Measurements from ENCODE around the gene PARD6G. TPM values are rescaled to one million over a fixed set of nuclear protein-coding genes. Genes with fewer than 3 reads are reported as not detected.

The PARD6G gene
- total and polyA plus RNA-seq, 8 donors = 0.42 to 2.2 (median 1.2) TPM

DNA sequence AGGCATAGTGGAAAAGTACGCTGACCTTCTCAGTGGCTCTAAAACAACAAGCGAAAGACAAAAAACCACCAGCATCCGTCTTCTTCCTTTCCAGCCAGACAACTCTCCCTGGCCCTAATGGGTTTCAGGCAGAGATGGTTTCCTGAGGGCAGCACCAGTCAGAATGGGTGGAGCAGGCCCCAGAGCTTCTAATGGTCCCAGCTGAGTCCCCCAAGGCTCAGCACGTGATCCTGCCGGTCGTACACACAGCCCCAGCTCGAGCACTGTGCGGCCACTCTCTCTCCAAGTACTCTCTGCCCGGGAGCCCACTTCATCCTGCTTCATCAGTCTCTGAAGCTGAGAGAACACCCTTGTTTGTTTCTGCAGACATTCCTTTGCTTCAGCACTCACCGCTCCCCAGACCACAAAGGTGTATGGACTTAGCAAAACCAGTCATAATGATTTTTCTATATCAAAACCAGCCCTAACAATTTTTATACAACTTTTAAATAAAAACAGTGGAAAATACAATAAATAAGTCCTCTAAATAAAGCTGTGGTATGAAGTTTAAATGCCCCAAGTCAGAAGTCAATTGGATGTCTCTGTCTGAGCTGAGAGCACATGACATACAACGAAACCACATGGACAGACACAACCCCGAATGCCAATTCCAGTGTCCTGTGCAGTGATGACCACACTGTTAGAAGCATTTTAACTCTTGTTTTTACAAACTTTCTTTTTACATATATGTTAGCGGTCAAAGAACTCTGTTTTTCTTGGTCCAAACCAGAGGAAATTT lies 63.9 kb downstream of the PARD6G start:
- FAIRE-seq (no peak), DNase-seq (no peak), ATAC-seq (no peak)
- Histone ChIP-seq H3K4me1 (no peaks in the 10 kb centered on the region), H3K27ac (no peak overlapping the region), H3K4me3 (no peak overlapping the region), H3K27me3 (no peaks in the 10 kb centered on the region), H3K9me3 (no peaks in the 10 kb centered on the region), H3K36me3 (no peaks in the 10 kb centered on the region)
- 81 to 85% methylated on average over 13 of the region's 13 CpGs for WGBS, 2 donors
- intact Hi-C loops (cut with DNase I) = no loop called here
- TF ChIP-seq, protein P1, sequence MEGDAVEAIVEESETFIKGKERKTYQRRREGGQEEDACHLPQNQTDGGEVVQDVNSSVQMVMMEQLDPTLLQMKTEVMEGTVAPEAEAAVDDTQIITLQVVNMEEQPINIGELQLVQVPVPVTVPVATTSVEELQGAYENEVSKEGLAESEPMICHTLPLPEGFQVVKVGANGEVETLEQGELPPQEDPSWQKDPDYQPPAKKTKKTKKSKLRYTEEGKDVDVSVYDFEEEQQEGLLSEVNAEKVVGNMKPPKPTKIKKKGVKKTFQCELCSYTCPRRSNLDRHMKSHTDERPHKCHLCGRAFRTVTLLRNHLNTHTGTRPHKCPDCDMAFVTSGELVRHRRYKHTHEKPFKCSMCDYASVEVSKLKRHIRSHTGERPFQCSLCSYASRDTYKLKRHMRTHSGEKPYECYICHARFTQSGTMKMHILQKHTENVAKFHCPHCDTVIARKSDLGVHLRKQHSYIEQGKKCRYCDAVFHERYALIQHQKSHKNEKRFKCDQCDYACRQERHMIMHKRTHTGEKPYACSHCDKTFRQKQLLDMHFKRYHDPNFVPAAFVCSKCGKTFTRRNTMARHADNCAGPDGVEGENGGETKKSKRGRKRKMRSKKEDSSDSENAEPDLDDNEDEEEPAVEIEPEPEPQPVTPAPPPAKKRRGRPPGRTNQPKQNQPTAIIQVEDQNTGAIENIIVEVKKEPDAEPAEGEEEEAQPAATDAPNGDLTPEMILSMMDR (IDR thresholded peaks at IDR 0.05) = no peak

DNA sequence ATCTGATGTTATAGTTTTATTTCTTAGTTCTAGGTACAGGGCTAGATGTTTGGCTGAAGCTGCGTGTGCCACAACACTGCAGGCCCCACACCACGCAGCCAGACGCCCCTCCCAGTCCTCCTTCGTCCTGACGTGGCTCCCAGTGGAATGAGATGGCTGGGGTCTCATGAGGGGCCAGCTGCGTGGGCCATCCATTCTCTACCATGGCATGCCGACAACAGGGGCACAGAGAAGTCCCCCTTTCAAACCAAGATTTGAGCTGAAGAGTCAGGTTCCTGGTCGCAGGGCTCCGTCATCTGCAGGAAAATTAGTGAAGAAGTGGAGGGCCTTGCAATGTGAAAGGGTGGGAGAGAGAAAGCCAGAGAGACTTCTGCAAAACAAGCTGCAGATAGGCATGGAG lies 64.5 kb downstream of the PARD6G start:
- Histone ChIP-seq H3K27ac (no peak overlapping the region), H3K4me1 (no peaks in the 10 kb centered on the region), H3K4me3 (no peak overlapping the region), H3K9me3 (no peaks in the 10 kb centered on the region), H3K27me3 (no peaks in the 10 kb centered on the region), H3K36me3 (no peaks in the 10 kb centered on the region)
- intact Hi-C loops (cut with DNase I) = no loop called here
- TF ChIP-seq, protein P1 (IDR thresholded peaks at IDR 0.05) = no peak
- WGBS, 2 donors = 84 to 87% methylated on average over 9 of the region's 9 CpGs
- no peak for FAIRE-seq
- ATAC-seq = no peak
- DNase-seq = no peak

DNA sequence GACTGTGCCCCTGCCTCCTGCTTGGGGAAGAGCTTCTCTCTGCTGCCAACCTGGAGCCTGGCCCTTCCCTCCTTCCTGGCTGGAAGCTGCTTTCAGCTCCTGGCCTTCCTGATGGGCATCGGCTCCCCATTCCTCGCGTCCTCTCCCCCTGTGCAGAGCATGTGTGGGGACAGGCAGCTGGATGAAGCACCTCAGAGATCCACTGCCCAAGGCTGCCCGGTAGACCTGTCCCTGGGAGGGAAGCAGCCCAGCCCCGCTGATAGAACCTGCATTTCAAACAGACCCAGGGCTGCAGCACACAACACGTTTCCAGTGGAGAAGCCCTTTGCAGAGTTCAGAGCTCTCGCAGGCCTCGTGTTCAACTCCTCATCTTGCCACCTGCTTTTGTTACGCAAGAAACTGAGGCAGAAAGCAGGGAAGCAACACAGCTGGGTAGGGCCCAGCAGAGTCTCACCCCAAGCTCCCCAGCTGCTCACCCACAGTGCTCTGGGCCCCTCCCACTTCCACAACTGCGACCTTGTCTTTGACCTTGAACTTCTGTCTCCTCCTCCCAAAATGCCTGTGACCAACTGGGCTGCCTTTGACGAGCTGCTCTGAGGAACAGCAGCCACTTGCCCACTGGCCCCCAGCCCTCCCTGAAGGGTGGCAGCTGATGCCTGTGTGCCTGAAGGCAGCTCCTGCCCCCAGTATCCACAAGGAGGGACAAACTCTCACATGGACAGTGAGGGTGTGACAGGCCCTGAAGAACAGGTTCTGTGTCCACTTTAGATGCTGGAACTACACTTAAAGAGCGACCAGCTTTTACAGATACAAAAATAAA lies 65.5 kb downstream of the PARD6G start:
- WGBS, 2 donors = 67% methylated on average over 12 of the region's 12 CpGs
- Histone ChIP-seq H3K27ac (no peak overlapping the region), H3K9me3 (no peaks in the 10 kb centered on the region), H3K36me3 (no peaks in the 10 kb centered on the region), H3K4me1 (no peaks in the 10 kb centered on the region), H3K4me3 (no peak overlapping the region), H3K27me3 (no peaks in the 10 kb centered on the region)
- DNase-seq = no peak
- intact Hi-C loops (cut with DNase I) = no loop called here
- TF ChIP-seq, protein P1 (IDR thresholded peaks at IDR 0.05) = no peak
- no peak for FAIRE-seq
- no peak for ATAC-seq

DNA sequence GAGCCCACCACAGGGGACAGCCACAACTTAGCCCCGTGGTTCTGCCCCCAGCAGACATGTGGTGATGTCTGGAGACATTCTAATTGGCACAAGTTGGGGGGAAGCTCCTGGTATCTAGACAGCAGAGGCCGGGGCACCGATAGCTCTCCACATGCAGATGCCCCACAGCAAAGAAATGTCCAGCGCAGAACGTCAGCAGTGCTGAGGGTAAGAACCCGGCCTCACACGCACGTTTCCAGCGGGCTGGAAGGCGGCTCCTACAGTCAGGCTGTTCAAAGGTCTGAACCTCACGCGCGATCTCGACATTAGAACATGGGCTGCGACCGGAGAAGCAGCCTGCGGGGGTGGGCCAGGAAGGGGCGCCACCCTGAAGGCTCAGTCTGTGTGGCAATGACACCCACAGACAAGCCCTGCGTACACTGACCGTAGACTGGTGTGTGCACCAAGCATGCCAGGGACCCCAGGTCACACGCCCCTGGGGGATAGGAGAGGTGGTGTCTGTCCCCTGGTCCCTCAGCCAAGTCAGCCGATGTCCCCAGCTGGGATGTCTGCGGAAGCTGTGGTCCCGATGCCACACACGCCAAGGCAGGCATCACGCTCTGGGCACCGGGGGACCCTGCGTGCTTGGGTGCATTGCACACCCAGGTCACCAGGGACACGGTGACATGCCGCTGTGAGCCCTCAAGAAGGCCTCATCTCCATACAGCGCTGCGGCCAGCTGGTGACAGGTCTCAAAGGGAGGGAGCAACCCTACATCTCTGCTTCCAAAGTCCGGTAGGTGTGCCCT lies 66.3 kb downstream of the PARD6G start:
- intact Hi-C loops (cut with DNase I) = no loop called here

More for the DNA sequence above, 66.3 kb downstream of the PARD6G start:
- TF ChIP-seq, protein P1 (IDR thresholded peaks at IDR 0.05) = no peak
- no peak for DNase-seq
- H3K9me3 ChIP-seq = no peaks in the 10 kb centered on the region
- no peaks in the 10 kb centered on the region for H3K4me1 ChIP-seq
- H3K36me3 ChIP-seq = no peaks in the 10 kb centered on the region
- no peak overlapping the region for H3K4me3 ChIP-seq
- H3K27me3 ChIP-seq = no peaks in the 10 kb centered on the region
- no peak overlapping the region for H3K27ac ChIP-seq
- ATAC-seq = no peak
- 91 to 95% methylated on average over 33 of the region's 33 CpGs for WGBS, 2 donors
- no peak for FAIRE-seq

All from pancreas (tissue), 10 donors.